ENCODE measurements around the gene PIK3C2A.

Gene PIK3C2A

GRCh38 chr11:17209939-17210245, 2.1 kb upstream of the PIK3C2A start:
- no peak for DNase-seq

DNA sequence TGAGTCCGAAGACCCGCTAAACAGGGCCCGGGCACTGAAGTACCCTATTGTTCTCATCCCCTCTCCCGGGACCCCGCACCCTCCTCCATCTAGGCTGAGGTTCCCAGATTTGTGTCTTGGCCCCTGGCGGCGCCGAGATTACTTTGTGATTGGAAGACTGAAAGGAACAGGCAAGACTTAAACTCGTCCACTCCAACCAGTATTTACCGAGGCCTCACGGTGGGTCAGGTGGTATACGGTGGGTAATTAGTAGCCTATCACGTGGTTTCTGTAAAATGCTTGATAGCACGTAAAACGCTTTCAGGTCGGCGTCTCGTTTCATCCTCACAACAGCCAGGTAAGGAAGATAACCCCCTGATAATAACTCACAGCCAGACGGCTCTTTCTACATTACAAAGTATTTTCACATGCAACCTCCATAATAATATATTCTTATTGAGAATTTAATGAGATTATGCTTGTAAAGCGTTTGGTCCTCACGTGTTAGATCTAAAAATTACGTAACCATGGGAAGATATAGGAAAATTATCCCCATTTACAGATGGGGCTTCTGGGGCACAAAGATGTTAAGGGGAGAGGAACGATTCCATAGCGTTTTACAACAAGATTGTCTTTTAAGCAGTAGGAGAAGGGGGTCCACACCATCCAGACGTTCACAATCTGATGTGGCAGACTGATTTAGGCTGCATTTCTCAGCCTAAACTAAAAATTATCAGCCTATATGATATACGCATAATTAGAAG, 642 bp upstream of the PIK3C2A start:
- peak; percentile 63 for DNase-seq

GRCh38 chr11:17206463-17206862, 1.3 kb downstream of the PIK3C2A start:
- no peak for DNase-seq

GRCh38 chr11:17197431-17197898, 10.3 kb downstream of the PIK3C2A start:
- DNase-seq: no peak

DNA sequence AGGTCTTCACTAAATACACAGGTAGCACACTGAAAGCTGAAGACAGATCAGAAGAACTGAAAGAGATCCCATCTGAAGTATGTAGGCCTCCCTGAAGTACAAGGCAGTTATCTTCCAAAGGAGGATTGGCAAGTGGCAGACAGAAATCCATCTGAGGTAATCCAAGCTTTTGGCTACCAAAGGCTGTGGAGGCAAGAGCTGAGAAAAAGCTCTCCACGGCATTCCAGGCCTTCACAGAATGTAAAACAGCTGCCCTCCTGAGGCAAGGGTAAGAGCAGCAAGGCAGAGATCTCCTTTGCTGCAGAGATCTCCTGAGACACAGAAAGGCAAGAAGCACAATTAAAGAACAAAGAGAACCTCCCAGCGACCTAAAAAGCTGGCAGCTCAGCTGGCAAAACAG, 19.1 kb downstream of the PIK3C2A start:
- no peak for DNase-seq

- no peak for DNase-seq
Measured at GRCh38 chr11:17186932-17187692, 20.7 kb downstream of the PIK3C2A start.

DNA sequence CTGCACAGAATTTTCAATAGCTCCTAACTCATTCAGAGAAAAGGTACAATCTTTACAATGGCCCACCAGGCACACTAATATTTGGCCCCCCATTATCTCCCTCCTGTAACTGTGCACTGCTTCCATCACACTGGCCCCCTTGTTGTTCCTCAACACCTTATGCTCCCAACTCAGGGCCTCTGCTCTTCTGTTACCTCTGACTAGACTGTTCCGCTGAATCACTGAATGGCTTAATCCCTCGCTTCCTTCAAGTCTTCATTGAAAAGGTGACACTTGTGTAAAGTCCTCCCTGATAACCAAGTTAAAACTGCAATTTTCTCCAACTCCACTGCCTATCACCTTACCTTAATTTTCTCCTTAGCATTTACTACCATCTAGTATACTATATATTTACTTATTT, 21.8 kb downstream of the PIK3C2A start:
- DNase-seq: no peak

DNA sequence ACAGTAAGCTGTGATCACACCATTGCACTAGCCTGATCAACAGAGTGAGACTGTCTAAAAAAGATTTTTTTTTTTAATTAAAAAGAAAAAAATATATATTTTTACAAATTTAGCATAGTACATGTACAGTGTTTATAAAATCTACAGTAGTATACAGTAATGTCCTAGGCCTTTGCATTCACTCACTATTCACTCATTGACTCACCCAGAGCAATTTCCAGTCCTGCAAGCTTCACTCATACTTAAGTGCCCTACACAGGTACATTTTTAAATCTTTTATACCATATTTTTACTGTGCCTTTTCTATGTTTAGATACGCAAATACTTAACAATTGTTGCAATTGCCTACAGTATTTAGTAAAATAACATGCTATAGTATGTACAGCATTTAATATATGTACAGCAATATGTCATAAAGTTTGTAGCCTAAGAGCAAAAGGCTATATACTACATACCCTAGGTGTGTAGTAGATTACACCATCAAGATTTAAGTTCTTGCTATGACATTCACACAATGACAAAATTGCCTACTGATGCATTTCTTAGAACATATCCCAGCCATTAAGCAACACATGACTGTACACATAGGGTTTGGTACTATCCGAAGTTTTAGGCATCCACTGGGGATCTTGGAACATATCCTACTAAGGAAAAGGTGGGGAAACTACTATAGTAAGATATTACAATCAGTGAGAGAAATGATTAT, 22.8 kb downstream of the PIK3C2A start:
- DNase-seq: no peak

DNA sequence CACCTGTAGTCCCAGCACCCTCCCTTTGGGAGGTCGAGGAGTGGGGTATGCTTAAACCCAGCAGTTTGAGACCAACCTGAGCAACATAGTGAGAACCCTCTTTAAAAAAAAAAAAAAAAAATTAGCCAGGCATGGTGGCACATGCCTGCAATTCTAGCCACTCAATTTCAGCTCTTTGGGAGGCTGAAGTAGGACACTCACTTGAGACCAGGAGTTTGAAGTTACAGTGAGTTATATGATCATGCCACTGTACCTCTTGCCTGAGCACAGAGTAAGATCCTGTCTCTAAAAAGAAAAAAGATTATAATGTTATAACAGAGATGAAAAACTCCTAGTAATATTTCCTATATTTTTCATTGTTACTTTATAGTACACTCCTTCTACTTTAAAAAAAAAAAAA, 23.9 kb downstream of the PIK3C2A start:
- no peak for DNase-seq

- no peak for DNase-seq
Measured at GRCh38 chr11:17179970-17180369, 27.8 kb downstream of the PIK3C2A start.

DNA sequence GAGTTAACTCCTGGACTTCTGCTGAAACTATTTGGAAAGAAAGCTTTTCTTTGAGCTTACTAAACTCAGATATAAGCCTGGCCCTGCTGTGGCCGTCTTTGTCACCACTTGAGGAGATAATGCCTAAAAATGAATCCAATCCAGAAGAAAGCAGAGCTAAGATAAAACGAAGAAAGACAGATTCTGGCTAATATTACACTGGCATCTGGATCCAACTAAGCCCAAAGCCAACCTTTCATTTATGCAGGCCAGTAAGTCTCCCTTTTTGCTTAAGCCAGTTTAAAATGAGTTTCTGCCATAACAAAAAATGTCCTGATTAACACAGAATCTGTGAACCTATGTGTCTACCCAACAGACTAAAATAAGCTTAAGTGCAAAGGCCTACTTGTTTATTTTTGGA, 34.5 kb downstream of the PIK3C2A start:
- DNase-seq: no peak

DNA sequence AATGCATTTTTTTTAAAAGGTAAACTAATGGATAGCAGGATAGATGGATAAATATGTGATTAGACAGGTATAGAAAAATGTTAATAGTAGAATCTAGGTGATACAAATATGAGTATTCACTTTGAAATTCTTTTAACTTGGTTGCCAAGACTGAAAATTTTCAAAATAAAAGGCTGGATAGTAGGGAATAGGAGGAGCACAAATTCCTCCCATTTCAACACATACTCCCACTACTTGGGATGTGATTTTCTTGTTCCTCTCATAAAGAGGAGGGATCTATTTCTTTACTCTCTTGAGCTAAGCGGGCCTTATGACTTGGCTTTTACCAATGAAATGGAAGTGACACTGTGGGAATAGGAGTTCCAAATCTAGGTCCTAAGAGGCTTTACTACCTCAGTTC, 35.9 kb downstream of the PIK3C2A start:
- DNase-seq: no peak

- DNase-seq: no peak
Measured at GRCh38 chr11:17171343-17171742, 36.4 kb downstream of the PIK3C2A start.

GRCh38 chr11:17169876-17170275, 37.9 kb downstream of the PIK3C2A start:
- DNase-seq: no peak

- DNase-seq: no peak
Measured at GRCh38 chr11:17165247-17165890, 42.4 kb downstream of the PIK3C2A start.

- no peak for DNase-seq
Measured at GRCh38 chr11:17164361-17165246, 43.2 kb downstream of the PIK3C2A start.

DNA sequence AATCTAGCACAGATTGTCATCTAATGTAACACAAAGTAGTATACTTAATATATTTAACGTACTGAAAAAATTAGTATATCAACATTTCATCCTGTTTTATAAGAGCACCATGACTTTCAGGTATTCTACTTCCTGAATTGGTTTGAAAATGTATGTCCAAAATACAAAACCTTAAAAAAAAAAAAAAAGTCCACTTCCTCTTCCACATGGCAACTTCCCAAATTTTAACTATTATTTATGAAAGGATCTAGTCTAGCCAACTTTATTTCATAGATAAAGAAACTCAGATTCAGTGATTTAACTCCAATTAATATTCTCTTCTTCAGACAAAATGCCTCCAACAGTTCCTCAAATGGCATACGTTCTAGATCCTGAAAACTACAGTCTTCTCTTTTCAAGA, 44.0 kb downstream of the PIK3C2A start:
- DNase-seq: no peak

- DNase-seq: no peak
Measured at GRCh38 chr11:17163291-17163690, 44.5 kb downstream of the PIK3C2A start.

- no peak for DNase-seq
Measured at GRCh38 chr11:17162376-17162775, 45.4 kb downstream of the PIK3C2A start.

DNA sequence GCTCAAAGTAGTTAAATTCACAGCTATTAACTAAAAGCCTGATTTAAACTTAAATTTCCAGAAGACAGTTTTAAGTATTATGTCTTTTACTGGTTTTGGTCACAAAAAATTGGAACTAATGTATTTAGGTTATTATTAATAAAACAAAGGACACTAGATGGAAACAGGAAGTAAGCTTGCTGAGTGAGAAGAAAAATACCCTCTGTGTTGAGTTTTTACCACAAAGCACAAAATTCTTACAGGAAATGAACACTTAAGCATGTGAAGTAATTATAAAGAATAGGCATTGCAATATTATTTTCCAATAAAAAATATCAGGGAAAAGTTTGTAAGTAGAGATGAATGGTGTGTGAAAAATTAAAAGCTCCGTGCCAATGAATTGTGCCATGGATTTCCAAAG, 46.3 kb downstream of the PIK3C2A start:
- DNase-seq: peak; percentile 11

DNA sequence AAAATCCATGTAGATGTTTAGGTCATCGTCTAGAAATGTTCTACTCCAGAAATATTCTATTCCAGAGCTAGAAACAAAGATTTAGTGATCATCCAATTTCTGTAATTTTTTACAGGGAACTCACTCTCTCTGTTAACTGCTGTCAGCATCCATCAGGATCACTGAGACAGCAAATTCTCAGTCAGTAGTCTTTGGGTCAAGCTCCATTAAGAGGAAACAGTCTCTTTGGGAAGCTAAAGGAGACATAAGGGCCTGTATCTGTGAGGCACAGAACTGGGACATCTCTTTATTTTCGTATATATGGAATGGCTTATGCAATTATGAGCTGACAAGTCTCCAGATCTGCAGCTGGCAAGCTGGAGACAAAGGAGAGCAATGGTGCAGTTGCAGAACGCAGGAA, 48.3 kb downstream of the PIK3C2A start:
- DNase-seq: no peak
